Epidermal melanocyte (primary cell): Measurements from ENCODE around the gene TDO2.
"Not testable (repeated sequence)": the region's sequence is repeated elsewhere in the genome, so short reads cannot be mapped to it uniquely, and the experiment has no call there.

ENCODE experiments used
- DNase-seq: peaks from one replicate; pipeline ENCODE4 v3.0.0; 2011; ENCODE audit warnings: low spot score; ENCODE audit not compliant: insufficient read length

TDO2 gene

DNA sequence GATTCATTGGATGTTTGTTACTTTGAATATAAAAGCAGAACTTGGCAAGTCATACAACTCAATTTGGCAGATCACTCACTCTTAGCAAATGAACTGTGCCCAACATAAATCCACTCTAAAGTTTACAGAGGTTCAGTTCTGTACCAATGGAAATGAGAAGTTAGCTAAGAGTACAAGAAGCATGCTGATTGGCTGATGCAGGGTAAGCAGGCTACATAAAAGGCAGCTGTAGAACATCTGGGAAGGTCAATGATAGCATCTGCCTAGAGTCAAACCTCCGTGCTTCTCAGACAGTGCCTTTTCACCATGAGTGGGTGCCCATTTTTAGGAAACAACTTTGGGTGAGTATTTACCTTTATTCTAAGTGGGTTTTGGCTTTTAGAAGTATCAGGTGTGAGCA, at the start of gene TDO2:
Gene TDO2 (plus strand): TSS at position 244 of the 400 bp plus-strand sequence. CDS start 63 bp downstream, at position 307.
- no peak for DNase-seq

DNA sequence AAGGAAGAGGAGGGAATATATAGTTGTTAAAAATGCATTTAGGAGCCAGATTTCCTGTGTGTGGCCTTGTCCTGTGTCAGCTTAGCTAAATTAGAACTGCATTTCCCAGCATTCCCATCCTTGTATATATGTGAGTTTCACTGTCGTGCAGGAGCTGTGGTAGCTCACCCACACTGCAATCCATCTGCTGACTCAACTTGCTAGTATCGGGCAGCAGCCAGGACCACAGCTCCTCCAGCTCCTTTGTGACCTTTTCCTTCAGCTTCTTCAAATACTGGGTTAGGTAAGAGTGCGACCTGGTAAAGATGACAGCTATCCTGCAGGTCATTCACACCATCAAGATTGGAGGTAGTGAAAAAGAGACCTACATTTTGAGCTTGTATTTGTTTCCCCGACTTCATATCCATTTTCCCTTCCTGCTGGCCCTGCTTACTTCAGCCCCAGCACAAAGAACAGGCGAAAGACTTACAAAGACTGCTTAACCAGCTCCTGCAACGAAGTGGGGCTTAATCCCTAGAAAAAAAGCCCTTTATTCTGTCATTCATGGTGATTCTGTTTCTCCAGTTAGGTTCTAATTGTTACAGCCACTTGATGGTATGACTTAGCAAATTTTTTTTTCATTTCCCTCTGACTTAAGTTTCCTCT, 48.8 kb upstream of the TDO2 start:
- DNase-seq, result no peak

DNA sequence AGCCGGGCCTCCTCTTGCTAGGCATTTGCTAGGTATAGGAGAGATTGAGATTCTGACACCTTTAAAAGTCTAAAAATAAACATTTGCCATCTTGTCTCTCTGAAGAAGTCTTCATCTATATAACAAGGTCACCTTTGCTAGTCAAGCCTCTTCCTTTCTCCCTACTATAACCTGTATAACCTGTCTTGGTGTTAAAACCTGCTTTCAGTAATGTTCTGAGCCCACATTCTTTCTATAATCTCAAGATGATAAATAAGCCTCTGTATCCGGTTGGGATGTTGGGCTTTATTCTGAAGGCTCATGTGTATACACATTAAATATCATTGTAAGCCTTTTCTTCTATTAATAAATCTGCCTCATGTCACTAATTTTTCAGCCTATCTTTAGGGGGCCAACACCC, 47.6 kb upstream of the TDO2 start:
- DNase-seq, result no peak

DNA sequence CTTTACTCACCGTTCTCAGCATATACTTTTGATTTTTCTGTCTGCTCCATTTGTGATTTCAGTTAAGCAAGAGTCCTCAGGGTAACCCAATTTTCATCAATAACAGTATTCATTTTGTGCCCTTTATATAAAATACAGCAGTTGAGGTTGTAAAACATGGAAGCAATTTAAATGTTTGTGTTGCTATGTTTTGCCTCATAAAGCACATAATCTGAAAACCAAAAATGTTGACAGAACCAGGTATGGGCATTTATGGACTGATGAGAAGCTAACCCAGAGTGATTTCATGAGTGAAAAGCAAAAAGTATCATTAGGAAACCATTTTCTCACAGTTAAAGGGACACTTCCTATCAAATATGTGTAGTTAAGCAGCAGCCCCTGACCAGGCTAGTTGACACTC, 37.3 kb upstream of the TDO2 start, which contains the start of gene ASIC5:
Gene ASIC5 (minus strand): TSS at position 101 of the 400 bp plus-strand sequence. CDS start 51 bp downstream, at position 50.
- DNase-seq, result no peak

DNA sequence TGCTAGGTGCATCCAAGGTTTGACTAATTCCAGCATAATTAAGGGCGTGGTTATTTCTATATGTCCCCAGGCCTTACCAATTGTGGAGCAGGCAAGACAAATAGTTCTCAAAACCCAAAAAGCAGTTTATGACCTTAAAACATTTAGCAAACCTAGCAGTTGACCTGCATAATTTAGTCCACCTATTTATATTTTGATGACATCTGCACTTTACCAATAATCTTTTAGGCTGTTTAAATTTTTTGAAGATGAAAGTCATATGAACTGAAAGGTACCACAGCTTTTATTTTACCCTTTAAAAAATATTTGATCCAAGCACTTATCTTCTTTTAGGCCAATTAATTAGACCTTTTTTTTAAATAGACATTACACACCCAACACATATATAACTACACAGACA, 27.6 kb upstream of the TDO2 start:
- no peak for DNase-seq

DNA sequence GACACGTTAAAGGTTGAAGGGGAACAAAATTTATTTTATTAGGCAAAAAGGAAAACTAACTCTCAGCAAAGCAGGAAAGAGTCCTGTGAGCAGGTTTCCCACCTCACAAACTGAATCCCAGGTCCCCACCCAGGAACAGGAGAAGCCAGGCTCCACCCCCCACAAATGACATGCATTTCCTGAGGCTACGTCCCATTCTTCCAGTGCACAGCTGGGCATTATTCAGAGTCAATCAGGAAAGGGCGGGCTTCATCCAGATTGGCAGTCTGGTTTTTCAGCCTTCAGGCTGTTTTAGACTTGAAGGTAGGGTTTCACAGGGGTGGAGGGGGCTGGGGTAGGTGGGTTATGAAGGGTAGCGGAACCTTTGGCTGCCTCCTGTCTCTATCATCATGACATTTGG, 25.5 kb upstream of the TDO2 start:
- no peak for DNase-seq

DNA sequence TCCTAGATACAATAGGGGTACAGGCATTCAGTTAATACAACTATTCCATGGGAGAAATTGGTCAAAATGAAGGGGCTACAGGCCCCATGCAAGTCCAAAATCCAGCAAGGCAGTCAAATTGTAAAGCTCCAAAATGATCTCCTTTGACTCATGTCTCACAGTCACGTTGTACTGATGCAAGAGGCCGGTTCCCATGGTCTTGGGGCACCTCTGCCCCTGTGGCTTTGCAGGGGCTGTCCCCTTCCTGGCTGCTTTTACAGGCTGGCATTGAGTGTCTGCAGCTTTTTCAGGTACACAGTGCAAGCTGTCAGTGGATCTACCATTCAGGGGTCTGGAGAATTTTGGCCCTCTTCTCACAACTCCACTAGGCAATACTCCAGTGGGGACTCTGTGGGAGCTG, 24.9 kb upstream of the TDO2 start:
- no peak for DNase-seq

DNA sequence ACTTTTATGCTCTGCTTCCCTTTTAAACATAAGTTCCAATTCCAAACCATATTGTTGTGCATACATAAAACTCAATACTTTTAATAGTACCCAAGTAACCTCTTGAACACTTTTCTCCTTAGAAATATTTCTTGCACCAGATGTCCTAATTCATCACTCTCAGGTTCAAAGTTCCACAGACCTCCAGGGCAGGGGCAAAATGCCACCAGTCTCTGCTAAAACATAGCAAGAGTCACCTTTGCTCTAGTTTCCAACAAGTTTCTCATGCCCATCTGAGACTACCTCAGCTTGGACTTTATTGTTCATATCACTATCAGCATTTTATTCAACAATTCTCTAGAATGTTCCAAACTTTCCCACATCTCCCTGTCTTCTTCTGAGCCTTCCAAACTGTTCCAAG, 23.7 kb upstream of the TDO2 start:
- DNase-seq, result no peak

DNA sequence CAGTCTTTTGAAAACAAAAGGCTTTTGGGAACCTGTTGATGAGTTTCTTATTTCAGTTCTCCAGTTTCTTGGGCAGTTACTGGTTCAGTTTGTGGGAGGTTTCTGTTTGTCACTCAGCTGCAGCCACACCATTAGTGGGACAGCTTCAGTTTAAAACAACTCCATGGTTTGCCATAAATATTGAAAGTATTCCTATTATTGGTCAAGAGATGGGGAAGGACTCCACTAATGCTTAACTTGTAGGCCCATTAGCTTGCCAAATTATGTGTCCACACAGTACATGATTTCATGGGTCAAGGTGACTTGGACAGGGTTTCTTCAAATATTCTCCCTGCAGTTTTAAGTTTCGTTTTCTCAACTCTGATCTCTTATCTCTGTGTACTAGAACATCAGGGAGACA, 21.9 kb upstream of the TDO2 start:
- no peak for DNase-seq

DNA sequence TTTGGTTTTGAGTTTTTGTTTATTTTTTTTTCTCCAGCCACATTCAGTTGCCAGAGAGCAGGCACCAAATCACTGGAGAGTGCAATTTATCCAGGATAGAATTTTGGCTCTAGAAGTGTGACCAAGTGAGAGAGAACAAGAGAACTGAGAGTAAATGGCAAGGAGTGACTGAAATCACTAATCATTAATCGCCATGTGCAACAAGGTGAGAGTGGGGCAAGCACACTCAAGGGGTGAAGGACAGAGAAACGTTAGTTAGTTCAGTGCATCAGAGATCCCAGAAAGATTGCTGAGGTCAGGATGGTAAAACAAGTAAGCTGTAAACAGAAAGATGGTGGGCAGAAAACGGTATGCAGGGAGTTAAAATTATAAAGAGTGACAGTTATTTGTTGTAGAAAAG, 19.6 kb upstream of the TDO2 start:
- no peak for DNase-seq

DNA sequence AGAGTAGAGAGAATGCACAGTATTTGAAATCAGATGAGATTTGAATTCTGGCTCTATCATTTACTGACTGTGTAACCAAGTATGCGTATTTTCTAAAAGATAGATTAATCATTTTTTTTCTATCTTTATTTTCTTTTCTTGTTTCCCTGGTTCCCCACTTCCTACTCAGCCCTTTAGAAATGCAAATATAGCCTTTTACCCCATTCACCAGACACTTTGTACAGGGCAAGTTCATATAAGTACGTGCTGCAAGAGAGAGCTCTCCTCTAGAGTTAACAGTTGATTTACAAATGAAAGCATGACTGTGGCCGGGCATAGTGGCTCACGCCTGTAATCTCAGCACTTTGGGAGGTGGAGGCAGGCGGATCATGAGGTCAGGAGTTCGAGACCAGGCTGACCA, 17.8 kb upstream of the TDO2 start:
- no peak for DNase-seq

DNA sequence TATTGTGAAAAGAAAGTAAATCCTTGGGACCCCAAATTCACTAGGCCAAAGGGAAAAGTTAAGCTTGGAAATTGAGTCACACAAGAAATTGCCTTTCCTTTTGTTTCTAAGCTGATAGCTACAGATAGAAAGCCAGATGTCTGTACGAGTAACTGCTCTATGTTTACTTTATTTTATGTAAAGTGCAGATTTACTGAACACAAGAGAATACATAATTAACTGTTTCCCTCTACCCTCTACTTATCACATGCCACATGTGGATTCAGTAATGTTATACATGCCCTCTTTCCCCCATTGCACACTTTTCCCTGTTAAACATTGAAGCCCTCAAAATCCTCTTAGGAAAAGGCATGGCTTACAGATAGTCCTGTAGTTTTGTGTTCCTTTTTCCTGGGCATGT, 16.5 kb upstream of the TDO2 start:
- no peak for DNase-seq

DNA sequence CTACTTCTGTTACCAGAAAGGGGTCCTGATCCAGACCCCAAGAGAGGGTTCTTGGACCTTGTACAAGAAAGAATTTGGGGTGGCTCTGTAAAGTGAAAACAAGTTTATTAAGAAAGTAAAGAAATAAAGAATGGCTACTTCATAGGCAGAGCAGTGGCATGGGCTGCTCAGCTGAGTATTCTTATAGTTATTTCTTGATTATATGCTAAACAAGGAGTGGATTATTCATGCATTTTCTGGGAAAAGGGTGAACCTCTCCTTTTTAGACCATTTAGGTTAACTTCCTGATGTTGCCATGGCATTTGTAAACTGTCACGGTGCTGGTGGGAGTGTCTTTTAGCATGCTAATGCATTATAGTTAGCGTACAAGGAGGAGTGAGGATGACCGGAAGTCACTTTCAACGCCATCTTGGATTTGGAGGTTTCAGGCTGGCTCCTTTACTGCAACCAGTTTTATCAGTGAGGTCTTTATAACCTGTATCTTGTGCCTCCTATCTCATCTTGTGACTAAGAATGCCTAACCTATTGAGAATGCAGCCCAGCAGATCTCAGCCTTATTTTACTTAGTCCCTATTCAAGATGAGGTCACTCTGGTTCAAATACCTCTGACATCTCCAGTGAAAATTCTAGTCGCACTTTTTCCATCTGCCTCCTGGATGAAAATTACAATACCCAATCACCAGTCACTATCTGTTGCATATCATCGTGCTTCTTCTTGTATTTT, 15.5 kb upstream of the TDO2 start:
- no peak for DNase-seq

DNA sequence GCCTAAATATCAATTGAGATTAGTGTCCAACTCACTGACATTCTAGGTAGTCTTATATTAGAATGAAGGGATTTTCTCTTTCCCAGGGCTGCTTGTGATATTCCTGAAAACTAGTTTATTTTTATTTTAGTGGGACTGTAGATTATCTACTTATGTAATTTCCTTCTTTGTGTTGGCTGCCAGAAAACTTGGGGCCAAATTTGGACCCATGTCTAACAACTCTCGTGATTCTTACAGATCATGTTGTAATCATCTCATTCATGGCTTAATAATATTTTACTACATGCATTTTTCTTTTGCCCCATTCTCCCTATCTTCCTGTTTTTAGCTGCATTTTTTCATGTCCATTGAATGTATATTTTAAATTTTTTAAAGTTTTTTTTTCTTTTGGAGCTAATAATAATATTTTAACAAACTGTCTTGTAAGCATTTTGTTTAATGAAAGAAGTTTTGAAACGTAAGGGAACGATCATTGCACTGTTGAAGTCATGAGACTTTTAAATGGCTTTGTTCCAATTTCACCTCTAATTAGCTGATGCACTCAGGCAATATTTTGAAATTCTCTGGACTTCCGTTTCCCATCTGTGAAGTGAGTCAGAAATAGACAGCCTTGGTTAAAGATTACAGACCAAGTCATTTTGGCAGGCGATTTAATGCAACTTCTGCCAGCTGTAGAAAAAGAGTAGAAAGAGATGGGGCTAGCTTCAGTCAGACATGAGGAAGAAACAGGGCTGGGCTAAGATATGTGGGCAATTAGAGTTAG, 14.3 kb upstream of the TDO2 start:
- peak; percentile 26 for DNase-seq

DNA sequence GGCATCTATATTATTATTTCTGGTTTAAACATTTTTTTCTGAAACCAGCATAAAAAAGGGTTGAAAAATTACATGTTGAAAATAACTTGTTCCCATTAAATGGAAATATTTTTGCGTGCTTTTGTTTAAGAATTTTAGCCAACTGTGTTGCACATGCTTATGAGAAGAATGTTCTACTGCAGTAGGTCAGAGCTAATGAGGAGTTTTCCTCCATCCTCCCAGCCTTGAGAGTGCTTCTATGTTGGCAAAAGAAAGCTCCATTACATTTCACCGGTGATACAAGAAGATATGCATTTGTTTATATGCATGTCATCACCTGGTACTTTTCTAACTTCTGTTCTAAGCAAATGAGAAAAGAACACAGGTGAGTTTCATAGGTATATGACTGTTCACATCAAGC, 13.6 kb upstream of the TDO2 start:
- DNase-seq, result no peak

DNA sequence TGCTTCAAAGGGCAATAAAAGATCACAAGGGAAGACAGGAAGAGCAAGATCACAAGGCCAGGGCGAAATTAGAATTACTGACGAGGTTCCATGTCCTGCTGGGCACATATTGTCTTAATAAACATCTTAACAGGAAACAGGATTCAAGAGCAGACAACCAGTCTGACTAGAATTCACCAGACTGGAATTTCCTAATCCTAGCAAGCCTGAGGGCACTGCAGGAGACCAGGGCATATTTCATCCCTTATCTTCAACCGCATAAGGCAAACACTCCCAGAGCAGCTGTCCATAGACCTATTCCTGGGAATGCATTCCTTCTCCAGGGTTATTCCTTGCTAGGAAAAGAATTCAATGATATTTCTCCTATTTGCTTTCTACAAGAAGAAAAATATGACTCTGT, 12.4 kb upstream of the TDO2 start:
- no peak for DNase-seq

DNA sequence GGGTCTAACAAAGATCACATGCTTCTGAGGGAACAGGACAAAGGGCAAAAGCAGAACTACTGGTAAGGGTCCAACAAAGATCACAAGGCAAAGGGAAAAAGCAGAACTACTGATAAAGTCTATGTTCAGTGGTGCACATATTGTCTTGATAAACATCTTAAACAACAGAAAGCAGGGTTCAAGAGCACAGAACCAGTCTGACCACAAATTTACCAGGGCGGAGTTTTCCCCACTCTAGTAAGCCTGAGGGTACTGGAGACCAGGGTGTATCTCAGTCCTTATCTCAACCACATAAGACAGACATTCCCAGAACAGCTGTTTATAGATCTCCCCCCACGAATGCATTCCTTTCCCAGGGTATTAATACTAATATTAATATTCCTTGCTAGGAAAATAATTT, 5.1 kb upstream of the TDO2 start:
- not testable (repeated sequence) for DNase-seq

DNA sequence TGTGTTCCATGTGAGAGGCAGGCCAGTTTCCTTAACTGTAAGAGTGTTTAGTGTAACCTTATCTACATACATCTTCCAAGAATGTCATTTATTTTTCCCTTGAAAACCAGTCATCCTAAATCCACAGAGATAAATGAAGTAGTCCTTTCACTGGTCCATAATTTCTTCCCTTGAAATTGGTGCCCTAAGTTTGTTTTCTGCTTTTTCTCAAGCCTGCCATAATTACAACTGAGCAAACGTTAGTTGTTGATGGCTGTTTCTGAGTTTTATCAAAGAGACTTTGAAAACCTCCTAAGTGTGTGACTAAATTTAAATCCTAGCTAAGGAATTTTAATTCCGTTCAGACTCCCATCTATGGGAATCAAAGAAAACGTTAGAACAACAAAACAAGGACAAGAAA, 3.6 kb upstream of the TDO2 start:
- DNase-seq, result no peak

DNA sequence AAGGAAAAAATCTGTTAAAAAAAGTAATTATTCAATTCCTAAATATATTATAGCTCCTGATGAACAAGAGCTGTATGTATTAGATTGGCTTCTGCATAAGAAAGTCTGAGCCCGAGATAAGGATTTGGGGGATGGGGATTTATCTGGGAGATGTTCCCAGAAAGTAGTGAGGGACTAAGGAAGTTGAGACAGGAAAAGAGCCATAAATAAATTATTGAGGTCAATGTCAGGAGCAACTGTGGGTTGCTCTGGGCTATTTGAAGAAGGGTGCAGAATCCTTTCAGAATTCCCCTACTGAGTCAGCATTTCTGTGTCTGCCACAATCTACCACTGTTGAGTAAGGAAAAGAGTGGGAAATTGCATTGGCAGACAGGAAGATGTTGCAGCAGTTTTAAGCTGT, 3.1 kb upstream of the TDO2 start:
- no peak for DNase-seq

DNA sequence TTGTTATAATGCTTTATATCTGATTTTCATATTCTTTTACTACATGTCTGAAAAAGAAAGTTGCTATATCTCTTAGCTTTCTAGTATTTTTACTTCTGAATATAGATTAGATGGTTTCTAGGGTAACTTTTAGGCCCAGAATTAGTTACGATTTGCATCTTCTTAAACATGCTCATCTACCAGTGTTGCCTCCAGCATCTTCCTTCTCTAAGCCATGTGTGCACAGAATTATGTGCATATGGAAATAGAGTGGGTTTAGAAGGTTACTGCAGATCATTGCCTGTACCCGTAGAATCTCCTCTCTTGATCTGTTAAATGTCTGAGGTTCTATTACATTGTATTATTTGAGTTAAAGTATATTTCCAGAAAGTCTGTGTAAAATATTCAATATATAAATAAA, 2.5 kb upstream of the TDO2 start:
- DNase-seq, result no peak

DNA sequence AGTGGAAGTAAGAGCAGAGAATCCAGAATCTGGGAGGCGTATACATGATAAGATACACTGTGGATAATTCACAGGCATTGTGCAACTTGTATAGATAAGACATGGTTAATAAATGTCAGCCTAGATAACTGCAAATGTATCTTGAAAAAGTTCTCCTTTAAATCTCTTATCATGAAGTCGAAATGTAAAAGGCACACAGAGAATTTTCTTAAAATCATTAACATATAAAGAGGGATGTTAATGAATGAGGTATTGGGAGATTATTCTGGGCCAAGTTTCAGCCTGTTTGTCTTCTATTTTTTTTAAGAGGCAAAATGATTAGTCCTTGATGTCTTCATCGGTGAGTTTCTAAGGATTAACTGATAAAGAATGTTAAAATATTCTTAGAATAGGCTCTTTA, 835 bp downstream of the TDO2 start:
- DNase-seq, result no peak

DNA sequence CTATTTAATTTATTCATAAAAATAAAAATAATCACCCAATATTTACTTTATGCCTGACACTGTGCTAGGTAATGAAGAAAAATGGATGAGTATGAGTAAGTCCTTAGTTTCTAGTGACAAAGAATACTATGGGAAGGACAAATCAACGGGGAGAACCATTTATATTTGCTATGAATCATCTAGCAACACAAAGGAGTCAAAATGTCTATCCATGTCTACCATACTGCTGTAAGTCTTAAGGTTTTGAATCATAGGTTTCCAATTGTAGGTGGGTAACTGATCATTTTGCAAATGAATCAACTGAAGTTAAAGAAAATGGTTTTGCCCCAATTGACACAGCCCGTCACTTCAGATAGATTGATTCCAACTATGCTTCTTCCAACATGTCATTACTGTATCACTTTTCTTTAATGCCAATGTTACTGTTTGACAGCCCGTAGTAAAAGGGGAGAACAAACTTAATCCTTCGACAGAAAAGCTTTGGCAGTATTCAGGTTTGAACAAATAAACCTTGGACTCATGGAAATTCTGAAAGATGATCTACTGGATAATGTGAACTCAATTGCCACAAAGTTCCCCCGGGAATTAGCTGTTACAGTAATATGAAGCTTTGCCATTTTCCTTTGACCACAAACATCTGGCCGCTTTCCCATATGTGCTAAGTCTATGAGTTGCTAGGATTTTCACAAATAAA, 3.2 kb downstream of the TDO2 start:
- peak; percentile 83 for DNase-seq
